ENCODE results near the gene CFAP99.

DNA sequence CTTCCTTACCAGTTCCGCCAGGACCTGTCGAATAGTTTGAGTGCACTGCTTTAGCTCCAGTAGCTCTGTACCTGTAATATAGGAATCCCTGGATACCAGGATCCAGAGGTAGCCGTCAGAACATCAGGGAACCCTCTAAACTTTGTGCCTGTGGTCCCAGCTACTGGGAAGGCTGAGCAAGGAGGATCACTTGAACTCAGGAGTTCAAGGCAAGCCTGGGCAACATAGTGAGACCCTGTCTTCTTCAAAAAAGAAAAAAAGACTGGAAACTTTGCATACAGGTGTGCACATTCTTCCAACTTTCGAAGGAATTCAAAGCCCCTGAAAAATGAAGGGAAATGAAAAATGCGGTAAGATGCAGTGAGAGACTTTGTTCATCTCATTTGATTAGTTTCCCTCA lies 85.1 kb downstream of the CFAP99 start:
- TF ChIP-seq POLR2A (IDR thresholded peaks at IDR 0.05), result no peak
- TF ChIP-seq, protein P1, sequence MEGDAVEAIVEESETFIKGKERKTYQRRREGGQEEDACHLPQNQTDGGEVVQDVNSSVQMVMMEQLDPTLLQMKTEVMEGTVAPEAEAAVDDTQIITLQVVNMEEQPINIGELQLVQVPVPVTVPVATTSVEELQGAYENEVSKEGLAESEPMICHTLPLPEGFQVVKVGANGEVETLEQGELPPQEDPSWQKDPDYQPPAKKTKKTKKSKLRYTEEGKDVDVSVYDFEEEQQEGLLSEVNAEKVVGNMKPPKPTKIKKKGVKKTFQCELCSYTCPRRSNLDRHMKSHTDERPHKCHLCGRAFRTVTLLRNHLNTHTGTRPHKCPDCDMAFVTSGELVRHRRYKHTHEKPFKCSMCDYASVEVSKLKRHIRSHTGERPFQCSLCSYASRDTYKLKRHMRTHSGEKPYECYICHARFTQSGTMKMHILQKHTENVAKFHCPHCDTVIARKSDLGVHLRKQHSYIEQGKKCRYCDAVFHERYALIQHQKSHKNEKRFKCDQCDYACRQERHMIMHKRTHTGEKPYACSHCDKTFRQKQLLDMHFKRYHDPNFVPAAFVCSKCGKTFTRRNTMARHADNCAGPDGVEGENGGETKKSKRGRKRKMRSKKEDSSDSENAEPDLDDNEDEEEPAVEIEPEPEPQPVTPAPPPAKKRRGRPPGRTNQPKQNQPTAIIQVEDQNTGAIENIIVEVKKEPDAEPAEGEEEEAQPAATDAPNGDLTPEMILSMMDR (IDR thresholded peaks at IDR 0.05), result no peak
